ENCODE data around the gene SRD5A2. TPM values are rescaled to one million over a fixed set of nuclear protein-coding genes. Genes with fewer than 3 reads are reported as not detected.

The SRD5A2 gene
- total RNA-seq, result not detected

GRCh38 chr2:31580321-31581117 lies at the start of gene SRD5A2:
SRD5A2 (minus strand) TSS chr2:31580938; CDS start chr2:31580900, 38 bp downstream.
- no peak within 1 kb of the TSS for H3K4me3 ChIP-seq
- H3K27ac ChIP-seq, result no peak within 1 kb of the TSS
- peaks cover 0 to 15% (median 0%) of the 10 kb centered on the region in 4 donors for H3K9me3 ChIP-seq
- H3K36me3 ChIP-seq, result no peaks in the 10 kb centered on the region
- DNase-seq (ENCODE audit: low spot score in 2 of 2), result no peak
- 2 to 3% methylated on average over 54 to 63 of the region's 76 CpGs for WGBS, 2 donors
- TF ChIP-seq CTCF (IDR thresholded peaks at IDR 0.05), result no peak
- TF ChIP-seq EP300 (IDR thresholded peaks at IDR 0.05), result no peak
- no peak for TF ChIP-seq POLR2A (IDR thresholded peaks at IDR 0.05)
- H3K27me3 ChIP-seq, result peaks cover 0 to 7% of the 10 kb centered on the region in 2 donors
- H3K4me1 ChIP-seq, result no peaks in the 10 kb centered on the region

DNA sequence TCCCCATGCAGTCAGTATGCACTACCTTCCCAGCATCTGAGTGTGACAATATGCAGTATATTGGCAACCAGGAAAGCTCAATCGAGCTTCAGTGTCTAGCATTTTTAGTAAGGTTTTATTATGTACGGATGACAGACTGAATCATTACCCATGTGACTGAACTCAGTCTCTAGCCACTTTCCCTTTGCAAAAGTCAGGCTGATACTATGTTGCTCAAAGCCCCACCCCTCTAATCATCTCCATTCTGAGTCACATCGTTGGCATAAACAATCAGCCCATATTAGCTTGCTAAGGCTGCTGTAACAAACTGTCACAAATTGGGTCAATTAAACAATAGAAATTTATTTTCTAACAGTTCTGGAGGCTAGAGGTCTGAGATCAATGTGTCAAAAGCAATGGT lies 25.8 kb upstream of the SRD5A2 start:
- Histone ChIP-seq H3K36me3 (no peaks in the 10 kb centered on the region), H3K27me3 (no peaks in the 10 kb centered on the region), H3K27ac (no peak overlapping the region), H3K4me3 (no peak overlapping the region), H3K4me1 (no peaks in the 10 kb centered on the region), H3K9me3 (peaks cover 0 to 49% (median 0%) of the 10 kb centered on the region in 4 donors)
- WGBS, 2 donors, result 79 to 91% methylated on average over 3 of the region's 3 CpGs
- TF ChIP-seq EP300 (IDR thresholded peaks at IDR 0.05), result no peak
- no peak for TF ChIP-seq POLR2A (IDR thresholded peaks at IDR 0.05)
- TF ChIP-seq CTCF (IDR thresholded peaks at IDR 0.05), result no peak
- DNase-seq (ENCODE audit: low spot score in 2 of 2), result no peak

- peaks cover 0 to 31% (median 4%) of the 10 kb centered on the region in 4 donors for H3K9me3 ChIP-seq
- H3K4me3 ChIP-seq, result no peak overlapping the region
- TF ChIP-seq CTCF (IDR thresholded peaks at IDR 0.05), result no peak
- no peak for TF ChIP-seq EP300 (IDR thresholded peaks at IDR 0.05)
- no peak for TF ChIP-seq POLR2A (IDR thresholded peaks at IDR 0.05)
These were observed 18.0 kb upstream of the SRD5A2 start for GRCh38 chr2:31598694-31599093.

DNA sequence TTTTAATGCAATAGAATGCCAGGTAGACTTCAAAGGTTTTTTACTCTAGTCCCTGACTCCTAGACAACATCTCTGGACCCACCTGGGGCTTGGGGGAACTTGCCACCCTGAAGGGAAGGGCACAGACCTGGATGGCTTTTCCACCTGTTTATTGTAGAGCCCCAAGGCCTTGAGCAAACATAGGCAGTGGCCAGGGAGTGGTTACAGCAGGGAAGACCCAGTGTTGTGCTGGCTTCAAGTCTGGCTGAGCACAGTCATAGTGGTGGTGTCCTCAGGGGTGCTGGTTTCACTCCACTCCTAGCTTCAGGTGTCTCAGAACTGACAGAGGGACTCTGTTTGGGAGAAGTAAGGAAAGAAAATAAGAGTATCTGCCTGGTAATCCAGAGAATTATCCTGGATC lies 5.5 kb upstream of the SRD5A2 start:
- Histone ChIP-seq H3K4me3 (no peak overlapping the region), H3K9me3 (peaks cover 0 to 40% (median 2%) of the 10 kb centered on the region in 4 donors), H3K27me3 (no peaks in the 10 kb centered on the region), H3K27ac (no peak overlapping the region), H3K4me1 (no peaks in the 10 kb centered on the region), H3K36me3 (no peaks in the 10 kb centered on the region)
- DNase-seq (ENCODE audit: low spot score in 2 of 2), result no peak
- TF ChIP-seq CTCF (IDR thresholded peaks at IDR 0.05) (no peak), EP300 (IDR thresholded peaks at IDR 0.05) (no peak), POLR2A (IDR thresholded peaks at IDR 0.05) (no peak)

More at GRCh38 chr2:31598694-31599093, 18.0 kb upstream of the SRD5A2 start:
- no peaks in the 10 kb centered on the region for H3K36me3 ChIP-seq
- no peak overlapping the region for H3K27ac ChIP-seq
- H3K27me3 ChIP-seq, result no peaks in the 10 kb centered on the region
- DNase-seq (ENCODE audit: low spot score in 2 of 2), result no peak
- no peaks in the 10 kb centered on the region for H3K4me1 ChIP-seq

DNA sequence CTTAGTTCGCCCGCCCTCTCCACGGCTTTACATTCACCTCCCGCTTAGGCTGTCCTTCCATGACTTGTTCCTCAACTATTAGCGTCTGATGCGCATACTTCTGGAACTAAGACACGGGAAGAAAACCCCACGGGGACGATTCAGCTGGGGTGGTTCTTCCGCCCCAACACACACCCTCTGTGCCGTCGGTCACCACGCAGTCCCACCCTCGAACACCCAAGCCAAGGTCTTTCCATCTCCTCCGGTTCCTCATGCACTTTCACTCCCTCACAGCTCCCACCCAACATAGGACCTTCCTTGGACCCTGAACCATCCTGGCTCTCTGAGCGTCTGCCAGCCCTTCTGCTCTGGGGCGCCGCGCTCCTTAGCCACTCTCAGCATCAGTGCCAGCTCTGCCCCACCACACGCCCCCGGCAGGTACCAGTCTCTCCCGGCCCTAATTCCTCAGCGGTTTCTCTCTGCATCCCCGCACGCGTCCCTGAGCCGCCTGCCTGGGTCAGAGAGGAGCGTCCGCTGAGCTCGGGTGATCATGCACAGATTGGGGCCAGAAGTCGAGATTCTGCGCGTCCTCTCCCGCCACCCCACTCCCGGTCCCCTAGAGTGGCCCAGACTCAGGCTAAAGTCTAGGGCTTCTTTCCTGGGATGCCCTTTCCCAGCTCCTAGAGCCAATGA lies 522 bp upstream of the SRD5A2 start:
- Histone ChIP-seq H3K4me1 (no peaks in the 10 kb centered on the region), H3K36me3 (no peaks in the 10 kb centered on the region), H3K4me3 (no peak overlapping the region), H3K27me3 (peaks cover 0 to 7% of the 10 kb centered on the region in 2 donors), H3K9me3 (peaks cover 0 to 15% (median 0%) of the 10 kb centered on the region in 4 donors), H3K27ac (no peak overlapping the region)
- no peak for DNase-seq (ENCODE audit: low spot score in 2 of 2)
- WGBS, 2 donors, result 49 to 68% methylated on average over 35 of the region's 35 CpGs
- TF ChIP-seq POLR2A (IDR thresholded peaks at IDR 0.05), result no peak
- no peak for TF ChIP-seq CTCF (IDR thresholded peaks at IDR 0.05)
- no peak for TF ChIP-seq EP300 (IDR thresholded peaks at IDR 0.05)

All from tibial nerve (tissue), 4 donors.